ENCODE measurements around the gene IGF2BP1.
"Not testable (repeated sequence)": the region's sequence is repeated elsewhere in the genome, so short reads cannot be mapped to it uniquely, and the experiment has no call there.

- TF ChIP-seq, protein P1, sequence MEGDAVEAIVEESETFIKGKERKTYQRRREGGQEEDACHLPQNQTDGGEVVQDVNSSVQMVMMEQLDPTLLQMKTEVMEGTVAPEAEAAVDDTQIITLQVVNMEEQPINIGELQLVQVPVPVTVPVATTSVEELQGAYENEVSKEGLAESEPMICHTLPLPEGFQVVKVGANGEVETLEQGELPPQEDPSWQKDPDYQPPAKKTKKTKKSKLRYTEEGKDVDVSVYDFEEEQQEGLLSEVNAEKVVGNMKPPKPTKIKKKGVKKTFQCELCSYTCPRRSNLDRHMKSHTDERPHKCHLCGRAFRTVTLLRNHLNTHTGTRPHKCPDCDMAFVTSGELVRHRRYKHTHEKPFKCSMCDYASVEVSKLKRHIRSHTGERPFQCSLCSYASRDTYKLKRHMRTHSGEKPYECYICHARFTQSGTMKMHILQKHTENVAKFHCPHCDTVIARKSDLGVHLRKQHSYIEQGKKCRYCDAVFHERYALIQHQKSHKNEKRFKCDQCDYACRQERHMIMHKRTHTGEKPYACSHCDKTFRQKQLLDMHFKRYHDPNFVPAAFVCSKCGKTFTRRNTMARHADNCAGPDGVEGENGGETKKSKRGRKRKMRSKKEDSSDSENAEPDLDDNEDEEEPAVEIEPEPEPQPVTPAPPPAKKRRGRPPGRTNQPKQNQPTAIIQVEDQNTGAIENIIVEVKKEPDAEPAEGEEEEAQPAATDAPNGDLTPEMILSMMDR (IDR thresholded peaks at IDR 0.05; ENCODE audit: control extremely low read depth in 1 of 3, insufficient read depth in 1 of 3, low read depth in 1 of 3, low read length in 3 of 3) = not testable (repeated sequence)
- TF ChIP-seq POLR2A (IDR thresholded peaks at IDR 0.05; ENCODE audit: control extremely low read depth in 1 of 2, low read depth in 2 of 2, low read length in 2 of 2); MAX (IDR thresholded peaks at IDR 0.05): not testable (repeated sequence)
Observed at GRCh38 chr17:49008908-49009307, 11.7 kb downstream of the IGF2BP1 start.
